B cell (primary cell): ENCODE results near the gene FNDC11. TPM values are rescaled to one million over a fixed set of nuclear protein-coding genes. Genes with fewer than 3 reads are reported as not detected.

Source experiments
- ATAC-seq: fragments of 200-7000 bp; cut with Tn5 transposase; one replicate; pipeline ENCODE4 v1.10.0; 2021; ENCODE audit warnings: low read depth, mild to moderate bottlenecking, moderate number of reproducible peaks, moderate library complexity
- CTCF ChIA-PET: fragments of 350-600 bp; sonication (Branson Sonifier 250); formaldehyde crosslinking; loops from one replicate; lab custom pipeline; 2021; ENCODE audit warnings: antibody characterized with exemption, inconsistent platforms; lab: Charles Lee
- POLR2A ChIA-PET: fragments of 350-600 bp; sonication (Branson Sonifier 250); formaldehyde crosslinking; loops from one replicate; lab custom pipeline; 2021; ENCODE audit warnings: antibody characterized with exemption; lab: Charles Lee
- DNase-seq: peaks from one replicate; pipeline ENCODE4 v3.0.0; 2013
- H2AFZ ChIP-seq: 2 replicates; pipeline ENCODE4 v1.6.1; 2012; ENCODE audit warnings: mild to moderate bottlenecking, low read depth, low read length; ENCODE audit not compliant: insufficient read depth, poor library complexity, severe bottlenecking
- H3K27ac ChIP-seq, 2 donors: 1 replicate in 1 of 2; 2 replicates in 1 of 2; pipeline ENCODE4 v1.5.1; 2012 to 2013; ENCODE audit warnings: low read length in 2 of 2, mild to moderate bottlenecking in 2 of 2, moderate library complexity in 1 of 2
- H3K27me3 ChIP-seq, 4 experiments: fragments of 200-600 bp in 1 of 4; sonication (generic) in 1 of 4; replicated peaks in 1 of 4; 1 replicate in 2 of 4; 2 replicates in 2 of 4; pipeline versions ENCODE4 v1.6.1 to v1.7.0; 2013 to 2016; ENCODE audit warnings: low read length in 3 of 4, mild to moderate bottlenecking in 2 of 4, mixed read lengths in 1 of 4, moderate library complexity in 1 of 4; ENCODE audit not compliant: insufficient read depth in 4 of 4, control insufficient read depth in 3 of 4; ENCODE audit errors: control extremely low read depth in 1 of 4
- H3K36me3 ChIP-seq, 2 experiments: replicated peaks in 1 of 2; 1 replicate in 1 of 2; 2 replicates in 1 of 2; pipeline versions ENCODE4 v1.6.1 to v1.7.1; 2013; ENCODE audit warnings: low read length in 1 of 2; ENCODE audit not compliant: insufficient read depth in 2 of 2, control insufficient read depth in 1 of 2; ENCODE audit errors: control extremely low read depth in 1 of 2, extremely low read depth in 1 of 2
- H3K4me1 ChIP-seq, 2 donors: fragments of 200-600 bp in 1 of 2; sonication (generic) in 1 of 2; 1 replicate in 1 of 2; 2 replicates in 1 of 2; pipeline versions ENCODE4 v1.5.1 to v1.6.1; 2013 to 2017; ENCODE audit warnings: low read length in 2 of 2; ENCODE audit not compliant: control insufficient read depth in 2 of 2, insufficient read depth in 2 of 2
- H3K4me2 ChIP-seq: replicated peaks from 2 replicates; pipeline ENCODE3; 2012; ENCODE audit warnings: mild to moderate bottlenecking, low read depth, low read length; ENCODE audit not compliant: poor library complexity, severe bottlenecking
- H3K4me3 ChIP-seq, 5 experiments: fragments of 200-600 bp in 1 of 5; sonication (generic) in 1 of 5; 1 replicate in 3 of 5; 2 replicates in 2 of 5; pipeline versions ENCODE4 v1.5.1 to v1.7.0; 2011 to 2016; ENCODE audit warnings: low read length in 4 of 5, mild to moderate bottlenecking in 4 of 5, low read depth in 2 of 5, control low read depth in 1 of 5, moderate library complexity in 1 of 5; ENCODE audit not compliant: insufficient read depth in 1 of 5; ENCODE audit errors: control extremely low read depth in 1 of 5, extremely low read depth in 1 of 5
- H3K79me2 ChIP-seq: fragments of 200-600 bp; sonication (generic); one replicate; pipeline ENCODE4 v1.6.0; 2016; ENCODE audit warnings: low read length; ENCODE audit not compliant: control insufficient read depth, insufficient read depth
- H3K9ac ChIP-seq: fragments of 200-600 bp; sonication (generic); 2 replicates; pipeline ENCODE4 v1.6.1; 2017; ENCODE audit warnings: mild to moderate bottlenecking, low read length, moderate library complexity
- H3K9me3 ChIP-seq, 3 donors: one replicate each; pipeline versions ENCODE4 v1.6.1 to v1.7.1; 2013; ENCODE audit warnings: low read length in 2 of 3; ENCODE audit not compliant: control insufficient read depth in 2 of 3, insufficient read depth in 1 of 3; ENCODE audit errors: control extremely low read depth in 1 of 3
- H4K20me1 ChIP-seq: 2 replicates; pipeline ENCODE4 v1.6.0; 2012; ENCODE audit warnings: mild to moderate bottlenecking, low read length; ENCODE audit not compliant: insufficient read depth, control insufficient read depth, poor library complexity, severe bottlenecking
- H3K27ac Mint-ChIP-seq: one replicate; pipeline ENCODE4 v1.8.0; 2021; ENCODE audit warnings: mixed read lengths
- H3K27me3 Mint-ChIP-seq: one replicate; pipeline ENCODE4 v1.8.0; 2021; ENCODE audit warnings: mixed read lengths
- H3K4me1 Mint-ChIP-seq: one replicate; pipeline ENCODE4 v1.8.0; 2021; ENCODE audit warnings: mixed read lengths
- H3K4me3 Mint-ChIP-seq: one replicate; pipeline ENCODE4 v1.8.0; 2021; ENCODE audit warnings: mixed read lengths
- H3K9me3 Mint-ChIP-seq: one replicate; pipeline ENCODE4 v1.8.0; 2022; ENCODE audit warnings: mixed read lengths; ENCODE audit not compliant: insufficient read depth
- EZH2 ChIP-seq: IDR thresholded peaks from 2 replicates; pipeline ENCODE4 v1.6.1; 2012; ENCODE audit warnings: borderline replicate concordance, low read depth, mild to moderate bottlenecking, moderate library complexity, low read length; ENCODE audit not compliant: insufficient read depth, poor library complexity, severe bottlenecking
- WGBS: methylation state at CpG from one replicate; pipeline ENCODE4 v1.1.5; 2013; ENCODE audit warnings: missing lambda C conversion rate; ENCODE audit not compliant: insufficient coverage; 5-methylcytosine and 5-hydroxymethylcytosine counted together
- intact Hi-C: fragments of 100-400 bp; cut with micrococcal nuclease; formaldehyde crosslinking; loops from one replicate; pipeline ENCODE4 v1.10.0; 2022
- polyA plus RNA-seq: library from polyadenylated mRNA; depleted of rRNA; stranded (reverse); fragments of >200 nt; gene quantifications from 2 replicates; pipeline ENCODE4 v1.2.3, GENCODE V29; 2012
- total RNA-seq, 2 donors: library from RNA; stranded (reverse); fragments of 120-200 nt in 1 of 2; gene quantifications; 1 replicate in 1 of 2; 2 replicates in 1 of 2; pipeline versions ENCODE4 v1.2.3 to v1.2.4, GENCODE V29; 2013 to 2022
- TF ChIP-seq, protein P1 (sequence below): fragments of 200-600 bp; IDR thresholded peaks from one replicate; pipeline ENCODE4 v1.8.0; 2022; ENCODE audit warnings: antibody characterized with exemption, mild to moderate bottlenecking

FNDC11 gene
- total and polyA plus RNA-seq, 2 donors (not counting 1 experiment from before 2014, with no cell fraction given), result 3.8 to 34.2 TPM

DNA sequence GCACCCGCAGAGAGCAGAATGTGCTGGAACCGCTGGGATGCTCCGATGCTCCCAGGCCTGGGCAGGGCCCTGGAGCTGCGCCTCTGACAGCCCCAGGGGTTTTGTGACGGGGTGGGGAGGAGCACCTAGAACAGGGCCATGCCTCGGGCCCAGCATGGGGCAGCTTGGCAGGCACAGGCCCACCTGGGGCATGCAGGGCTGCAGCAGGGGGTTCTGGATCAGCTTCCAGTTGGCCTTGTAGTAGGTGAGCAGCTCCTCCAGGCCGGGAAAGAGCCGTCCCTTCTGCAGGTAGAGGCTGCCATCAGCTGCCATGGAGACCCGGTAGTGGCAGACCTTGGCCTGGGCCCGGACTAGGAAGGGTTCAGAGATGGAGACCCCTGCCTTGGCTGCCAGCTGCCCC, 10.8 kb upstream of the FNDC11 start:
- H3K27me3 ChIP-seq, result peaks cover 0 to 2% (median 0%) of the 10 kb centered on the region in 4 experiments
- peak; percentile 16 for ATAC-seq
- Mint-ChIP-seq H3K4me1 (peaks cover 58% of the 10 kb centered on the region), H3K27me3 (no peaks in the 10 kb centered on the region), H3K4me3 (peak overlapping the region; percentile 74), H3K9me3 (no peaks in the 10 kb centered on the region), H3K27ac (peak overlapping the region; percentile 89)
- H3K4me1 ChIP-seq, result peaks cover 44 to 75% of the 10 kb centered on the region in 2 donors
- no peaks in the 10 kb centered on the region for H4K20me1 ChIP-seq
- no peaks in the 10 kb centered on the region for H3K36me3 ChIP-seq
- intact Hi-C loops, result no loop called here
- peak overlapping the region in 1 of 5 experiments; percentile 4 for H3K4me3 ChIP-seq
- ChIA-PET POLR2A (interaction anchor here (0.6 to 2.1 kb wide), 6 partner anchors 9 to 91 kb away, joined by 3 to 11 read pairs (median 6); partner anchors contain the start of genes FNDC11 and GMEB2), CTCF (interaction anchor here (1.6 to 2.8 kb wide), 2 partner anchors 9 to 47 kb away, joined by 4 to 10 read pairs; no protein-coding TSS in a partner anchor)
- H3K4me2 ChIP-seq, result peak overlapping the region; percentile 56
- 91% methylated on average over 10 of the region's 10 CpGs for WGBS
- peak overlapping the region in 1 of 2 donors; percentile 22 for H3K27ac ChIP-seq
- no peak overlapping the region for H3K9ac ChIP-seq
- no peak for DNase-seq
- H2AFZ ChIP-seq, result no peak overlapping the region
- no peaks in the 10 kb centered on the region for H3K9me3 ChIP-seq
- H3K79me2 ChIP-seq, result no peaks in the 10 kb centered on the region
- TF ChIP-seq, protein P1, sequence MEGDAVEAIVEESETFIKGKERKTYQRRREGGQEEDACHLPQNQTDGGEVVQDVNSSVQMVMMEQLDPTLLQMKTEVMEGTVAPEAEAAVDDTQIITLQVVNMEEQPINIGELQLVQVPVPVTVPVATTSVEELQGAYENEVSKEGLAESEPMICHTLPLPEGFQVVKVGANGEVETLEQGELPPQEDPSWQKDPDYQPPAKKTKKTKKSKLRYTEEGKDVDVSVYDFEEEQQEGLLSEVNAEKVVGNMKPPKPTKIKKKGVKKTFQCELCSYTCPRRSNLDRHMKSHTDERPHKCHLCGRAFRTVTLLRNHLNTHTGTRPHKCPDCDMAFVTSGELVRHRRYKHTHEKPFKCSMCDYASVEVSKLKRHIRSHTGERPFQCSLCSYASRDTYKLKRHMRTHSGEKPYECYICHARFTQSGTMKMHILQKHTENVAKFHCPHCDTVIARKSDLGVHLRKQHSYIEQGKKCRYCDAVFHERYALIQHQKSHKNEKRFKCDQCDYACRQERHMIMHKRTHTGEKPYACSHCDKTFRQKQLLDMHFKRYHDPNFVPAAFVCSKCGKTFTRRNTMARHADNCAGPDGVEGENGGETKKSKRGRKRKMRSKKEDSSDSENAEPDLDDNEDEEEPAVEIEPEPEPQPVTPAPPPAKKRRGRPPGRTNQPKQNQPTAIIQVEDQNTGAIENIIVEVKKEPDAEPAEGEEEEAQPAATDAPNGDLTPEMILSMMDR, result no peak
- no peak for TF ChIP-seq EZH2

DNA sequence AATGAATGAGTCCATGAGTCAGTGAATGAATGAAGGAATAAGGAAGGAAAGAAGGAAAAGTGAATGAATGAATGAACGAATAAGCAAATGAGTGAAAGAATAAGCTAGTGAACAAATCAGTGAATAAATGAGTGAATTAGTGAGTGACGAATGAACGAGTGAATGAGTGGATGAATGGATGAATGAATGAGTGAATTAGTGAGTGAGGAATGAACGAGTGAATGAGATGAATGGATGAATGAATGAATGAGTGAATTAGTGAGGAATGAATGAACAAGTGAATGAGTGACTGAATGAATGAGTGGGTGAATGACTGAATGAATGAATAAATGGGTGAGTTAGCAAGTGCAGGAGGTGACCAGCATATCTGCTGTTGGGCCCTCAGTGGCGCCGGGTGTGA, 10.2 kb upstream of the FNDC11 start:
- ATAC-seq, result no peak
- 94% methylated on average over 6 of the region's 6 CpGs for WGBS

More for the DNA sequence above, 10.2 kb upstream of the FNDC11 start:
- H3K4me3 Mint-ChIP-seq, result no peak overlapping the region
- H3K4me1 Mint-ChIP-seq, result peaks cover 56% of the 10 kb centered on the region
- Histone ChIP-seq H3K9ac (no peak overlapping the region), H3K4me2 (peak overlapping the region; percentile 56), H3K27ac (no peak overlapping the region), H3K79me2 (no peaks in the 10 kb centered on the region), H4K20me1 (no peaks in the 10 kb centered on the region), H3K36me3 (no peaks in the 10 kb centered on the region), H3K4me1 (peaks cover 45 to 75% of the 10 kb centered on the region in 2 donors), H2AFZ (no peak overlapping the region), H3K4me3 (no peak overlapping the region), H3K9me3 (no peaks in the 10 kb centered on the region), H3K27me3 (peaks cover 0 to 3% (median 1%) of the 10 kb centered on the region in 4 experiments)
- DNase-seq, result no peak
- peak overlapping the region; percentile 28 for H3K27ac Mint-ChIP-seq
- H3K27me3 Mint-ChIP-seq, result no peaks in the 10 kb centered on the region
- POLR2A ChIA-PET, result interaction anchor here (2.0 to 2.1 kb wide), 2 partner anchors 9 to 11 kb away, joined by 8 to 11 read pairs; partner anchors contain the start of gene FNDC11
- CTCF ChIA-PET, result interaction anchor here (1.6 to 2.8 kb wide), 2 partner anchors 9 to 47 kb away, joined by 4 to 10 read pairs; no protein-coding TSS in a partner anchor
- TF ChIP-seq, protein P1, result no peak
- TF ChIP-seq EZH2, result no peak
- intact Hi-C loops, result no loop called here
- H3K9me3 Mint-ChIP-seq, result no peaks in the 10 kb centered on the region
